Measurements from ENCODE around the gene UNK. TPM values are rescaled to one million over a fixed set of nuclear protein-coding genes. Genes with fewer than 3 reads are reported as not detected.
A peak's percentile ranks its signal among the peaks of the same experiment; 100 is the strongest.

The UNK gene
- total and polyA plus RNA-seq, 9 of the 15 experiments (the other 6 are each of a cell fraction or from before 2014, with no cell fraction given), result 12.8 to 38.6 (median 24.8) TPM

GRCh38 chr17:75784473-75785015, at the start of gene UNK (continued):
- TF ChIP-seq CLOCK (CRISPR knock-in tag; IDR thresholded peaks at IDR 0.05; ENCODE audit: borderline replicate concordance), result no peak
- TF ChIP-seq ZNF354B (CRISPR knock-in tag; IDR thresholded peaks at IDR 0.05), result no peak
- TF ChIP-seq DACH1 (IDR thresholded peaks at IDR 0.05; ENCODE audit: partially characterized antibody), result no peak
- TF ChIP-seq, protein P1, sequence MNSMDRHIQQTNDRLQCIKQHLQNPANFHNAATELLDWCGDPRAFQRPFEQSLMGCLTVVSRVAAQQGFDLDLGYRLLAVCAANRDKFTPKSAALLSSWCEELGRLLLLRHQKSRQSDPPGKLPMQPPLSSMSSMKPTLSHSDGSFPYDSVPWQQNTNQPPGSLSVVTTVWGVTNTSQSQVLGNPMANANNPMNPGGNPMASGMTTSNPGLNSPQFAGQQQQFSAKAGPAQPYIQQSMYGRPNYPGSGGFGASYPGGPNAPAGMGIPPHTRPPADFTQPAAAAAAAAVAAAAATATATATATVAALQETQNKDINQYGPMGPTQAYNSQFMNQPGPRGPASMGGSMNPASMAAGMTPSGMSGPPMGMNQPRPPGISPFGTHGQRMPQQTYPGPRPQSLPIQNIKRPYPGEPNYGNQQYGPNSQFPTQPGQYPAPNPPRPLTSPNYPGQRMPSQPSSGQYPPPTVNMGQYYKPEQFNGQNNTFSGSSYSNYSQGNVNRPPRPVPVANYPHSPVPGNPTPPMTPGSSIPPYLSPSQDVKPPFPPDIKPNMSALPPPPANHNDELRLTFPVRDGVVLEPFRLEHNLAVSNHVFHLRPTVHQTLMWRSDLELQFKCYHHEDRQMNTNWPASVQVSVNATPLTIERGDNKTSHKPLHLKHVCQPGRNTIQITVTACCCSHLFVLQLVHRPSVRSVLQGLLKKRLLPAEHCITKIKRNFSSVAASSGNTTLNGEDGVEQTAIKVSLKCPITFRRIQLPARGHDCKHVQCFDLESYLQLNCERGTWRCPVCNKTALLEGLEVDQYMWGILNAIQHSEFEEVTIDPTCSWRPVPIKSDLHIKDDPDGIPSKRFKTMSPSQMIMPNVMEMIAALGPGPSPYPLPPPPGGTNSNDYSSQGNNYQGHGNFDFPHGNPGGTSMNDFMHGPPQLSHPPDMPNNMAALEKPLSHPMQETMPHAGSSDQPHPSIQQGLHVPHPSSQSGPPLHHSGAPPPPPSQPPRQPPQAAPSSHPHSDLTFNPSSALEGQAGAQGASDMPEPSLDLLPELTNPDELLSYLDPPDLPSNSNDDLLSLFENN (IDR thresholded peaks at IDR 0.05; ENCODE audit: low read depth in 2 of 2, low read length in 2 of 2), result peak in 1 of 2 experiments; percentile 21; a peak in 1 of 4 replicates
- TF ChIP-seq RUNX1 (IDR thresholded peaks at IDR 0.05; ENCODE audit: low read depth), result no peak
- TF ChIP-seq, protein P2, sequence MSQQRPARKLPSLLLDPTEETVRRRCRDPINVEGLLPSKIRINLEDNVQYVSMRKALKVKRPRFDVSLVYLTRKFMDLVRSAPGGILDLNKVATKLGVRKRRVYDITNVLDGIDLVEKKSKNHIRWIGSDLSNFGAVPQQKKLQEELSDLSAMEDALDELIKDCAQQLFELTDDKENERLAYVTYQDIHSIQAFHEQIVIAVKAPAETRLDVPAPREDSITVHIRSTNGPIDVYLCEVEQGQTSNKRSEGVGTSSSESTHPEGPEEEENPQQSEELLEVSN (IDR thresholded peaks at IDR 0.05; ENCODE audit: borderline replicate concordance in 1 of 2, extremely low read depth in 1 of 2, insufficient read depth in 1 of 2, insufficient read length in 1 of 2, low read depth in 1 of 2, low read length in 1 of 2, poor library complexity in 1 of 2, severe bottlenecking in 1 of 2), result no peak
- no peak for TF ChIP-seq MBD1 (CRISPR knock-in tag; IDR thresholded peaks at IDR 0.05)
- TF ChIP-seq PCBP2 (IDR thresholded peaks at IDR 0.05; ENCODE audit: low read depth, low read length, poor library complexity, severe bottlenecking), result no peak
- TF ChIP-seq, protein P3, sequence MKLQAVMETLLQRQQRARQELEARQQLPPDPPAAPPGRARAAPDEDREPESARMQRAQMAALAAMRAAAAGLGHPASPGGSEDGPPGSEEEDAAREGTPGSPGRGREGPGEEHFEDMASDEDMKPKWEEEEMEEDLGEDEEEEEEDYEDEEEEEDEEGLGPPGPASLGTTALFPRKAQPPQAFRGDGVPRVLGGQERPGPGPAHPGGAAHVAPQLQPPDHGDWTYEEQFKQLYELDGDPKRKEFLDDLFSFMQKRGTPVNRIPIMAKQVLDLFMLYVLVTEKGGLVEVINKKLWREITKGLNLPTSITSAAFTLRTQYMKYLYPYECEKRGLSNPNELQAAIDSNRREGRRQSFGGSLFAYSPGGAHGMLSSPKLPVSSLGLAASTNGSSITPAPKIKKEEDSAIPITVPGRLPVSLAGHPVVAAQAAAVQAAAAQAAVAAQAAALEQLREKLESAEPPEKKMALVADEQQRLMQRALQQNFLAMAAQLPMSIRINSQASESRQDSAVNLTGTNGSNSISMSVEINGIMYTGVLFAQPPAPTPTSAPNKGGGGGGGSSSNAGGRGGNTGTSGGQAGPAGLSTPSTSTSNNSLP (IDR thresholded peaks at IDR 0.05; ENCODE audit: borderline replicate concordance, low read depth, low read length), result no peak
- TF ChIP-seq RBM39 (optimal IDR thresholded peaks at IDR 0.05; ENCODE audit: low read depth, low read length), result no peak
